ENCODE data around the gene SNX8.

Gene SNX8

DNA sequence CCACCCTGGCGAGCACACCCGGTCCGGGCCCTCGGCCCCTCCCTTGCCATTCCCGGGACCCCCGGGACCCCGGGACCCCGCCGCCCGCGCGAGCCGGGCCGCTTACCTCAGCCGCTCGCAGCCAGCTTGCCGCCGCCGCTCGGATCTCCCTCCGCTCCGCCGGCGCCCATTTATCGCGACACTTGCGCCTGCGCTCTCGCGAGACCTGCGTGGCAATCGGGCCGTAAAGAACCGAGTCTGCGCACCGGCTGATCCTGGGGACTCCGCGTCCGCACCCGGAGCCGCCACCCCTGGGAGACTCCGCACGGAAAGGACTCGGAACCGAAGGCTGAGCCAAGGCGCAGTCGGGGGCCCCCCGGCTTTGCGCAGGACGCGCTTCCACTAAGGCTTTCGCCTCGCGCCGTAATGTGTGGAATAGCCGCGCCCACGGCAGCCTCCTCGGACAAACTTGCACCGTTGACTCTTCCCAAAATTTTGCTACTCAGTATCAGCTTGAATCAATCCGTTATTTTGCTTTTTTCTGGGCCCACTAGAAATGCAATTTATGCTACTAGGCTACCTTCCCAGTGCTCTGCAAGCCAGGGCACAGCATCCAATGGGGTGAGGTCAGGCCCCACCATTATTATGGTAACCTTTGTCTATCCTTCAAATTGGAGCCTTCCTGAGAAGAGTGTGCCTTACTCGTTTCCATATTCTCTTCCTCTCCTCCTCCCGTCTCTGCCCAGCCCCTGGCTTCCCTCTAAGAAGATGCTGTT lies 81.3 kb downstream of the SNX8 start, which contains the start of gene MAD1L1:
TSS of gene MAD1L1 (minus strand) at position 180 of the 755 bp plus-strand sequence. CDS start 2,812 bp downstream, outside the sequence.
- CTCF ChIA-PET, result interaction anchor here (1.0 kb wide), 1 partner anchor 123 kb away, joined by 3 read pairs; no protein-coding TSS in a partner anchor
- DNase-seq (ENCODE audit: low spot score), result peak; percentile 91
- POLR2A ChIA-PET (ENCODE audit: low non-redundant PET), result interaction anchor here (1.0 kb wide), 1 partner anchor 77 kb away, joined by 4 read pairs; no protein-coding TSS in a partner anchor
- H3K27ac ChIP-seq, result peak within 1 kb of the TSS; percentile 75
- TF ChIP-seq, protein P1, sequence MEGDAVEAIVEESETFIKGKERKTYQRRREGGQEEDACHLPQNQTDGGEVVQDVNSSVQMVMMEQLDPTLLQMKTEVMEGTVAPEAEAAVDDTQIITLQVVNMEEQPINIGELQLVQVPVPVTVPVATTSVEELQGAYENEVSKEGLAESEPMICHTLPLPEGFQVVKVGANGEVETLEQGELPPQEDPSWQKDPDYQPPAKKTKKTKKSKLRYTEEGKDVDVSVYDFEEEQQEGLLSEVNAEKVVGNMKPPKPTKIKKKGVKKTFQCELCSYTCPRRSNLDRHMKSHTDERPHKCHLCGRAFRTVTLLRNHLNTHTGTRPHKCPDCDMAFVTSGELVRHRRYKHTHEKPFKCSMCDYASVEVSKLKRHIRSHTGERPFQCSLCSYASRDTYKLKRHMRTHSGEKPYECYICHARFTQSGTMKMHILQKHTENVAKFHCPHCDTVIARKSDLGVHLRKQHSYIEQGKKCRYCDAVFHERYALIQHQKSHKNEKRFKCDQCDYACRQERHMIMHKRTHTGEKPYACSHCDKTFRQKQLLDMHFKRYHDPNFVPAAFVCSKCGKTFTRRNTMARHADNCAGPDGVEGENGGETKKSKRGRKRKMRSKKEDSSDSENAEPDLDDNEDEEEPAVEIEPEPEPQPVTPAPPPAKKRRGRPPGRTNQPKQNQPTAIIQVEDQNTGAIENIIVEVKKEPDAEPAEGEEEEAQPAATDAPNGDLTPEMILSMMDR (conservative IDR thresholded peaks at IDR 0.05; ENCODE audit: low read depth), result no peak

DNA sequence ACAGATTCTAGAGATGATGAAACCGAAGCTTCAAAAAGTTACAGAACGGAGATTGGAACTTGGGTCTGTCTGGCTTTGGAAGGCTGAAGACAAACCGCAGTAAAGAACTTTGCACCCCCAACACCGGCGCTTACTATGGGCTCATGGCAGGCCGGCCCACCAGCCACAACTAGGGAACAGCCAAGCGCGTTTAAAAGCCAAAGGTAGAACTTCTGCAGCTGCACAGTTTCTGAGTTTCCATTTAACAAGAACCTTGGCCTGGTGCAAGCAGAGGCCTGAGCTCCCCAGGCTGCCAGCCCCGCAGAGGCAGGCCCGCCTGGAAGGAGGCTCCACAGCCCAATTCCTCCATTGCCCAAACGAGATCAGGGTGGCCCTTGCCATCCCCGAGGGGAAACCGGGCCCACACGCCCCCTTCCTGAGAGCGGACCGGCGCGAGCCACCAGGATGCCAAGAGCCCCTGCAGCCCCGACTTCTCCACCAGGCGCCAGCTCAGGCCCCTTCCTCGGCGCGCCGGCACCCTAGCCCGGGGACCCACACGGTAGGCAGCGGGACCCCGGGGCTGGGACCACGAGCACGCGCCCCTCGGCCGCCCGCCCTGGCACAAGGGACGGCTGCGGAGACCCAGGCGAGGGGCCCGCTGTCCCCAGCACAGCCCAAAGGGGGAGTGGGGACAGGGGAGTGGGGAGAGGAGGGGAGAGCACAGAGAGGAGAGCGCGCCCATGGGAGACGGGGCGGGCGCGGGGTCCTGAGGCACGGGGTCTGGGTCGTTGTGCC lies 82.1 kb downstream of the SNX8 start:
- ChIA-PET CTCF (interaction anchor here (0.6 to 1.0 kb wide), 2 partner anchors 38 to 124 kb away, joined by 3 to 4 read pairs; no protein-coding TSS in a partner anchor), POLR2A (ENCODE audit: low non-redundant PET) (interaction anchor here (1.0 kb wide), 1 partner anchor 78 kb away, joined by 4 read pairs; no protein-coding TSS in a partner anchor)
- TF ChIP-seq, protein P1 (conservative IDR thresholded peaks at IDR 0.05; ENCODE audit: low read depth), result no peak
- peak overlapping the region; percentile 75 for H3K27ac ChIP-seq
- no peak for DNase-seq (ENCODE audit: low spot score)

DNA sequence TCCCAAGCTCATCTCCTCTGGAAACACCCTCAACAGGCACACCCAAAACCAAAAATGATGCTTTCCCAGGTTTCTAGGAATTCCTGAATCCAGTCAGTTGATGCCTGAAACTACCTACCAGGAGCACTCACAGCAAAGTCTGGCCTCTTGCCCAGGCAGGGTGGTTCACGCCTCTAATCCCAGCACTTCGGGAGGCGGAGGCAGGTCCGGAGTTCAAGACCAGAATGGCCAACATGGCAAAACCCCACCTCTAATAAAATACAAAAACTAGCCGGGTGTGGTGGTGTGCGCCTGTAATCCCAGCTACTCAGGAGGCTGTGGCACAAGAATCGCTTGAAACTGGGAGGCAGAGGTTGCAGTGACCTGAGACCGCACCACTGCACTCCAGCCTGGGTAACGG lies 83.4 kb downstream of the SNX8 start:
- POLR2A ChIA-PET (ENCODE audit: low non-redundant PET), result no interaction called here

DNA sequence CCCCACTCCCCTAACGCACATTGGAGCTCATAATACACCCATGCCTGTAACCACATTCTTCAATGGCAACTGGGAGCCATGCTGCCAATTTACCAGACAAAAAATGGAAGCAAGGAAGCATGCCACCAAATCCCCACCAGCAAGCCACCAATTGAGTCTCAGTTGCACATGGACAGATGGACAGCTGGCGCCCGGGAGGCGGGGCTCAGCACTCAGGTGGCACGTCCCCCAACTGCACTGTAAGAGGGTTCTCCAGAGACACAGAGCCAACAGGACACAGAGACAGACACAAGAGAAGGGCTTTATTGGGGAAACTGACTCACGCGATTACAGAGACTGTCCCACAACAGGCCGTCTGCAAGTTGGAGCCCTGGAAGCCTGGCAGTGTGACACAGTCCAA lies 84.0 kb downstream of the SNX8 start:
- peak overlapping the region; percentile 10 for H3K27ac ChIP-seq
- DNase-seq (ENCODE audit: low spot score), result no peak
- ChIA-PET POLR2A (ENCODE audit: low non-redundant PET) (no interaction called here), CTCF (interaction anchor here (0.5 kb wide), 1 partner anchor 32 kb away, joined by 3 read pairs; no protein-coding TSS in a partner anchor)
- TF ChIP-seq, protein P1 (conservative IDR thresholded peaks at IDR 0.05; ENCODE audit: low read depth), result no peak

More for the DNA sequence above, 83.4 kb downstream of the SNX8 start:
- CTCF ChIA-PET, result interaction anchor here (0.6 kb wide), 1 partner anchor 1094 kb away, joined by 7 read pairs; no protein-coding TSS in a partner anchor
- H3K27ac ChIP-seq, result peak overlapping the region; percentile 10; the same call in 1 of the 2 replicates
- no peak for DNase-seq (ENCODE audit: low spot score)
- TF ChIP-seq, protein P1 (conservative IDR thresholded peaks at IDR 0.05; ENCODE audit: low read depth), result no peak

DNA sequence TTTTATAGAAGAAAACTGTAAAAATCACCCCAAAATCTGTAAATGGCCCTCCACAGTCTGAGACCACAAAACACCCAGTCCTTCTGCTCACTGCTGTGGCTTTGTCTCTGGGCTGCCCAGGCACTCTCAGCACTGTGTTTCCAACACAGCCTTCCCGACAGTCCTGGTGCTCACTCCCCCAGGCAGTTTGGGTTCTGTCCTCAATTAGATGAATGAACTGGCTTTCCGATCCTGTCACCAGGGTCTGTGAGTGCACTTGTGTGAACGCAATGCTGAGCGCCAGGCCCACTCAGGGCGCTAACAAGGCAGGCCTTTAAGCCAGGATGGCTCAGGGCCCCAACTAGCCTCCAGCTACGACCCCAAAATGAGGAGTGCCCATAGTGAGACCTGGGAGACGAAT lies 84.8 kb downstream of the SNX8 start:
- no peak for DNase-seq (ENCODE audit: low spot score)
- TF ChIP-seq, protein P1 (conservative IDR thresholded peaks at IDR 0.05; ENCODE audit: low read depth), result no peak
- CTCF ChIA-PET, result no interaction called here
- POLR2A ChIA-PET (ENCODE audit: low non-redundant PET), result no interaction called here
- H3K27ac ChIP-seq, result peak overlapping the region; percentile 10

DNA sequence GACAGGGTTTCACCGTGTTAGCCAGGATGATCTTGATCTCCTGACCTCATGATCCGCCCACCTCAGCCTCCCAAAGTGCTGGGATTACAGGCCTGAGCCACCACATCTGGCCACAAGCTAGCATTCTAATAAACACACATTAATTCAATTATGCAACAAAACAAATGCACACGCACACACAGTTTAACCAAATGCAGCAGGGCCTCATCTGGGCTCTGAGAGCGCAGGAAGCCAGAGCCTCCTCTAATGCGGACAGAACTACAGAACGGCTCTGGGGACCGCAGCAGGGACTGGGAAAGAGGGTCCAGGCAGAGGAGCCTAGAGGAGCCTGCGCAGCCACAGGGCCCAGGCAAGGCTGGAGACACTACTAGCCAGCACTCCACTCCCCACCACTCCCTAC lies 85.3 kb downstream of the SNX8 start:
- TF ChIP-seq, protein P1 (conservative IDR thresholded peaks at IDR 0.05; ENCODE audit: low read depth), result no peak
- peak overlapping the region; percentile 10 for H3K27ac ChIP-seq
- DNase-seq (ENCODE audit: low spot score), result no peak
- CTCF ChIA-PET, result no interaction called here
- POLR2A ChIA-PET (ENCODE audit: low non-redundant PET), result no interaction called here

Measured in RWPE1 (cell line).